T-helper 17 cell (primary cell): ENCODE results near the gene CCP110. TPM values are rescaled to one million over a fixed set of nuclear protein-coding genes. Genes with fewer than 3 reads are reported as not detected.

Source experiments
- ATAC-seq: fragments of 150-1000 bp; cut with Tn5 transposase; 2 replicates; pipeline ENCODE4 v1.10.0; 2021; ENCODE audit warnings: mild to moderate bottlenecking, moderate library complexity
- DNase-seq, 3 donors: peaks; one replicate each; pipeline versions ENCODE4 v3.0.0 to v3.0.0-alpha.2; 2020 to 2021
- H3K9me3 ChIP-seq: one replicate; pipeline ENCODE4 v1.7.0; 2013; ENCODE audit warnings: low read length, mild to moderate bottlenecking; ENCODE audit not compliant: control insufficient read depth, poor library complexity, severe bottlenecking
- H3K27ac Mint-ChIP-seq: one replicate; pipeline ENCODE4 v1.8.0; 2022; ENCODE audit warnings: mild to moderate bottlenecking, moderate library complexity, mixed read lengths
- H3K27me3 Mint-ChIP-seq: one replicate; pipeline ENCODE4 v1.8.0; 2022; ENCODE audit warnings: mixed read lengths
- H3K36me3 Mint-ChIP-seq: one replicate; pipeline ENCODE4 v1.8.0; 2022; ENCODE audit warnings: low read depth, mixed read lengths
- H3K4me1 Mint-ChIP-seq: one replicate; pipeline ENCODE4 v1.8.0; 2022; ENCODE audit warnings: mild to moderate bottlenecking, mixed read lengths
- H3K4me3 Mint-ChIP-seq: one replicate; pipeline ENCODE4 v1.8.0; 2022; ENCODE audit warnings: mild to moderate bottlenecking, moderate library complexity, mixed read lengths
- total RNA-seq, 4 donors: library from RNA in 2 of 4; stranded (reverse) in 2 of 4; gene quantifications; one replicate each; pipeline ENCODE4 v1.2.3 and lab custom pipeline; 2022 to 2026

CCP110 gene
- total RNA-seq, 2 donors from 2014 or later: 13.9 to 15.4 TPM

DNA sequence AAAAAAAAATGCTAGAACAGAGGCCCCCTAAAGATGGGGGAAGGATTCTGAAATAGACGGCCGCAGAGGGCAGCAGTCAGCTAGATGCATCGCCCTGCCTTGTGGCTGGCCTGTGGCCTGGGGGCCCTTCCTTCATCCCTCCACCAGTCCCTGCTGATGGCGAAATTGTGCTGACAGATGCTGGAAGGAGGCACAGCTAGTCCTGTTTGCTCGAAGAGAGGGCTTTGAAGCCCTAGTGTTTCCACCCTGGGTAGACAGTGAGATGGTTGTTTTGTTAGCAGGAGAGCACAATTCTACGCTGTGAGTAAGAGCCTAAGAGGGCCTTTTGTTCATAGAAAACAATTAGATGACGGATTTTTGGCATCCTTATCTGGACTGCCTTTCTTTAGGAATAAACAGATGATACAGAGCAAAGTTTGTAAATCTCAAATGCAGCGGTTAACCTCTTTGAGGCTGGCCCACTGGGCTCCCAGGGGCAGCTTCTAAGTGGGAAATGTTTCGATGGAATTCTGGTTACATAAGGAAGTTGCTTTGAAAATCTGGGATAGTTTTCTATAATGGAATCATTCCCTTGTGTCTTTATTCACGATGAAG lies 54.7 kb downstream of the CCP110 start:
- no peaks in the 10 kb centered on the region for H3K4me1 Mint-ChIP-seq
- ATAC-seq (no peak), DNase-seq (no peak)
- no peak overlapping the region for H3K27ac Mint-ChIP-seq
- no peaks in the 10 kb centered on the region for H3K9me3 ChIP-seq
- H3K27me3 Mint-ChIP-seq: no peaks in the 10 kb centered on the region
- peaks cover 5% of the 10 kb centered on the region for H3K36me3 Mint-ChIP-seq
- no peak overlapping the region for H3K4me3 Mint-ChIP-seq

DNA sequence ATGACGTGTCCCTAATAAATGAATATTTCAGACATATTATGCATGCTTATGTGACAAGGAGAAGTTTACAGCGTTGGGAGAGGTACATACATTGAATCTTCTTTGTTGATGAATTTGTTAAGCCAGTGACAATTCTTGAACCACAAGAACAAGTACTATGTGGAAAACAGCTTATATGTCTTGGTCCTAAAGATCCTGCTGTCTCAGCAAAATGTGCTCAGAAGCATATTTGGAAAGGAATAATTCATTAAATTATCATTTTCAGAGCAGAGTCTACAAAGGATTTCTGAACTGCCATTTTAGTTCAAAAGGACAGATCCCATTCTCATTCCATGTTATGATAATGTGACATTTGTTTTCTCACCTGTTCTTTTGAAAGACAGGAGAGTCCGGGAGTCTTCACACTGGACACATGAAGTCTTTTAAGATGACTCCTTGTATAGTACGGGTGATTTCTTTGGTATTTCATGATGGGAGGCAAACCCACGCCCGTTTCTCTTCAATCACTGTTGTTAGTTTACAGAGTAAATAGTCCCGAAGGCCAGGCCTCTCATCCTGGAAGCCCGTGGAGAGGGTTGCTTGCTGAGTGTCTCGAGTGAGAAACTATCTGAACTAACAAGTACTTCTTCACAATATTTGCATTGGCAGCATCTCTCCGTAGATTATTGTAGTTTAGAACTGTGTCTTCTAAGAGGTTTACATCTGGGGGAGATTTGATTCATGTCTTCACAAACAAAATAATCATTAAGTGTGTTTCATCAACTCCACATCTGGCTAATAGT lies 58.5 kb downstream of the CCP110 start:
- peaks cover 5% of the 10 kb centered on the region for H3K4me1 Mint-ChIP-seq
- H3K36me3 Mint-ChIP-seq: peaks cover 5% of the 10 kb centered on the region
- no peak for DNase-seq
- H3K4me3 Mint-ChIP-seq: no peak overlapping the region
- H3K27me3 Mint-ChIP-seq: no peaks in the 10 kb centered on the region
- ATAC-seq: no peak
- H3K27ac Mint-ChIP-seq: no peak overlapping the region
- H3K9me3 ChIP-seq: no peaks in the 10 kb centered on the region

DNA sequence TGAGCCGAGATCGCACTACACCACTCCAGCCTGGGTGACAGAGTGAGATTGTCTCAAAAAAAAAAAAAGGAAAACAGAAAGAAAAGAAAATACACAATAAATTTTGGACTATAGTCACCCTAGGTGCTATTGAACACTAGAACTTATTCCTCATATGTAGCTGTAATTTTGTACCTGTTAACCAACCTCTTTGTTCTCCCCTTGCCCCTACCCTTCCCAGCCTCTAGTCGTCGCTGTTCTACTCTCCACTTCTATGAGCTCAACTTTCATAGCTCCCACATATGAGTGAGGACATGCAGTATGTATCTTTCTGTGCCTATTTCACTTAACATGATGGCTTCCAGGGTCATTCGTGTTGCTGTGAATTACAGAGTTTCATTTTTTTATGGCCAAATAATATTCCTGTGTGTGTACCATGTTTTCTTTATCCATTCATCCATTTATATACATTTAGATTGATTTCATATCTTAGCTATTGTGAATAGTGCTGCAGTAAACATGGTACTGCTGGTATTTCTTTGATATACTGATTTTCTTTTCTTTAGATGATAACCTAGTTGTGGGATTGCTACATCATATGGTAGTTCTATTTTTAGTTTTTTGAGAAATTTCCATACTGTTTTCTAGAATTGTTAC lies 60.0 kb downstream of the CCP110 start:
- H3K9me3 ChIP-seq: no peaks in the 10 kb centered on the region
- H3K27ac Mint-ChIP-seq: no peak overlapping the region
- DNase-seq (no peak), ATAC-seq (peak; percentile 82)
- H3K4me1 Mint-ChIP-seq: peaks cover 5% of the 10 kb centered on the region
- no peak overlapping the region for H3K4me3 Mint-ChIP-seq
- no peaks in the 10 kb centered on the region for H3K27me3 Mint-ChIP-seq
- peaks cover 5% of the 10 kb centered on the region for H3K36me3 Mint-ChIP-seq

DNA sequence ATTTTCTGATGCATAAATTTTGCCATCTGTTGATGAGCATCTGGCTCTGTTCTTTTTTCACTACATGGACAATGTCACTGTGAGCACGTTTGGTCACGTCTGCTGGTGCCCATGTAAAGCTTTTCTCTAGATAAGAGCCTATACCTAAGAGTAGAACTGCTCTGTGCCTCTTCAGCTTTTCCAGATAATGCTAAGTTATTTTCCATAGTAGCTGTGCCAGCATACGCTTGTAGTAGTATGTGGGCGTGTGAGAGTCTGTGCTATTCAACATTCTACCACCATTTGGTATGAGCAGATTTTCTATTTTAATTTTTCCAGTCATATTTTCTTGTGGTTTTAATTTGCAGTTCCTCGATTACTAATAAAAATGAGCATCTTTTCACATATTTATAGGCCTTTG lies 64.9 kb downstream of the CCP110 start:
- H3K36me3 Mint-ChIP-seq: peaks cover 2% of the 10 kb centered on the region

GRCh38 chr16:19589106-19589505 lies 65.4 kb downstream of the CCP110 start:
- Mint-ChIP-seq H3K27ac (no peak overlapping the region), H3K27me3 (no peaks in the 10 kb centered on the region)
- no peak for DNase-seq

More for the DNA sequence above, 64.9 kb downstream of the CCP110 start:
- no peak for DNase-seq
- no peak overlapping the region for H3K27ac Mint-ChIP-seq
- H3K9me3 ChIP-seq: no peaks in the 10 kb centered on the region
- H3K4me1 Mint-ChIP-seq: peaks cover 5% of the 10 kb centered on the region
- H3K4me3 Mint-ChIP-seq: no peak overlapping the region
- no peak for ATAC-seq
- no peaks in the 10 kb centered on the region for H3K27me3 Mint-ChIP-seq

GRCh38 chr16:19589771-19590302 lies 66.1 kb downstream of the CCP110 start:
- H3K9me3 ChIP-seq: no peaks in the 10 kb centered on the region
- Mint-ChIP-seq H3K27ac (no peak overlapping the region), H3K27me3 (no peaks in the 10 kb centered on the region), H3K36me3 (peaks cover 2% of the 10 kb centered on the region), H3K4me1 (peaks cover 3% of the 10 kb centered on the region), H3K4me3 (no peak overlapping the region)
- ATAC-seq: no peak
- DNase-seq: no peak

More at GRCh38 chr16:19589106-19589505, 65.4 kb downstream of the CCP110 start:
- ATAC-seq: no peak
- Mint-ChIP-seq H3K4me3 (no peak overlapping the region), H3K36me3 (no peaks in the 10 kb centered on the region), H3K4me1 (peaks cover 3% of the 10 kb centered on the region)
- H3K9me3 ChIP-seq: no peaks in the 10 kb centered on the region

- peaks cover 2% of the 10 kb centered on the region for H3K4me1 Mint-ChIP-seq
- ATAC-seq (no peak), DNase-seq (no peak)
- H3K36me3 Mint-ChIP-seq: peaks cover 7% of the 10 kb centered on the region
- no peaks in the 10 kb centered on the region for H3K27me3 Mint-ChIP-seq
- peak overlapping the region; percentile 45 for H3K27ac Mint-ChIP-seq
- H3K4me3 Mint-ChIP-seq: no peak overlapping the region
- no peaks in the 10 kb centered on the region for H3K9me3 ChIP-seq
Observed at GRCh38 chr16:19595043-19595767, 71.5 kb downstream of the CCP110 start.

- no peaks in the 10 kb centered on the region for H3K9me3 ChIP-seq
- Mint-ChIP-seq H3K27me3 (no peaks in the 10 kb centered on the region), H3K4me1 (peaks cover 2% of the 10 kb centered on the region), H3K4me3 (no peak overlapping the region), H3K27ac (no peak overlapping the region), H3K36me3 (peaks cover 10% of the 10 kb centered on the region)
- DNase-seq (no peak), ATAC-seq (no peak)
Observed at GRCh38 chr16:19598805-19599510, 75.2 kb downstream of the CCP110 start.

GRCh38 chr16:19599968-19600716 lies 76.4 kb downstream of the CCP110 start:
- Mint-ChIP-seq H3K27ac (no peak overlapping the region), H3K27me3 (no peaks in the 10 kb centered on the region), H3K36me3 (peaks cover 5% of the 10 kb centered on the region), H3K4me1 (no peaks in the 10 kb centered on the region), H3K4me3 (no peak overlapping the region)
- H3K9me3 ChIP-seq: no peaks in the 10 kb centered on the region
- DNase-seq (no peak), ATAC-seq (no peak)

DNA sequence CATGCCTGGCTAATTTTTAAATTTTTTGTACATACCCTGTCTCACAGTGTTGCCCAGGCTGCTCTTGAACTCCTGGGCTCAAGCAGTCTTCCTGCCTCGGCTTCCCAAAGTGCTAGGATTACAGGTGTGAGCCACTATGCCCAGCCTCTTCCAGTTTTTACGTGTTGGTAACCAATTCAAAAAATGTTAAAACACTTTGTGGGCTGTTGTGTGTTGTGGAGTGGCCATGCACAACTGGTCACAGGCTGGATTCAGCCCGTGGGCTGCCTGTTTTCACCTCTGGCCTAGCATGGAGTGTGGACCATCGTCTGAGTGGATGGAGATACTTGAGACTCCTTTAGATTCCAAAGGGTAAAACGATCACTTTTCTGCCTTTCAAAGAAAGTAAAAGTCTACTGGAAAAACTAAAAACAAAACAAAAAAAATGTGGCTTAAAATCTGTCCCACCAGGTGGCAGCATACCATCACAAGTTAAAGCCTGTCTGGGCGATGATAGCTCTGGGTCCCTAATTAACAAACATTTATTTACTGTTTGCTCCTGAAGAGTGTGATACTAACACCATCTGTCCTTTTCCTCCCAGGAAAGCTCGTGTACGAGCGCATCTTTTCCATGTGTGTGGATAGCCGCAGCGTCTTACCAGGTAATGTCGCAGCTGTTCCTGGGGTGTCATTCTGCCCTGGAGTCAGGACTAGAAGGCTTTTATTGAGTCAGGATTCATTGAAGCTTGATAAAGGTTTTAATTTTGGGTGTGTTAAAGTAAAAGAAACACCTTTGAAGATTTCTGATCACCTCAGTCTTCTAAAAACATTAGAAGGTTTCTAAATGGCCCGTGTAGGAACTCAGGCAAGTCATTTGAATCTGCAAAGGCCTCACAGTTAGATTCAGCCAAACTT lies 77.6 kb downstream of the CCP110 start:
- Mint-ChIP-seq H3K36me3 (peaks cover 5% of the 10 kb centered on the region), H3K4me3 (no peak overlapping the region), H3K27me3 (no peaks in the 10 kb centered on the region), H3K4me1 (no peaks in the 10 kb centered on the region), H3K27ac (no peak overlapping the region)
- DNase-seq (peak in 1 of 3 donors; percentile 18), ATAC-seq (no peak)
- H3K9me3 ChIP-seq: no peaks in the 10 kb centered on the region
